Measurements from ENCODE around the gene FBXO42.

The FBXO42 gene

DNA sequence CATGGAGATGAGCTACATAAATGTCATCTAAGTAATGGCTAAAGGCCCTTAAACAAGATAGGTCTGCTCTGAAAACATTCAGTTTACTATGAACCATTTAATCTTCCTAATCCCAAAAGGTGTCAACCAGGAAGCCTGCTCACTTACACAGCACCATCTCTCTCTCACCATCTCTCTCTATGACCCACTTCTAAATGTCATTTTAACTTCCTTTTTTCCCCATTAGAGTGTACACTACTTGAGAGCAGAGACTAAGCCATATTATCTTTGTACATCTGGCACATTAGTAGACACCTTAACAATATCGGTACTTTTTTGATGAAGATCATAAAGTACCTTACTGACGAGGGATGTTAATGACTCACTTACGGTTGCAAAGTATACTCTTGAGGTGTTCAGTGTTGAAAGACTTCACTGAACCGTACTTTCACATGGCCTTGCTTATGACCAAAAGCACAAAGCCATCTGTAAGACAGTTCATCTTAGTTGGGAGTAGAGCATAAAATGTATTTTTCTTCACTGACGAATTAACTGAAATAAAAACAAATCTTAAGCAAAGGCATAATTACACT is 25.4 kb downstream of the FBXO42 start:
- DNase-seq (ENCODE audit: low read depth in 2 of 2), result no peak

DNA sequence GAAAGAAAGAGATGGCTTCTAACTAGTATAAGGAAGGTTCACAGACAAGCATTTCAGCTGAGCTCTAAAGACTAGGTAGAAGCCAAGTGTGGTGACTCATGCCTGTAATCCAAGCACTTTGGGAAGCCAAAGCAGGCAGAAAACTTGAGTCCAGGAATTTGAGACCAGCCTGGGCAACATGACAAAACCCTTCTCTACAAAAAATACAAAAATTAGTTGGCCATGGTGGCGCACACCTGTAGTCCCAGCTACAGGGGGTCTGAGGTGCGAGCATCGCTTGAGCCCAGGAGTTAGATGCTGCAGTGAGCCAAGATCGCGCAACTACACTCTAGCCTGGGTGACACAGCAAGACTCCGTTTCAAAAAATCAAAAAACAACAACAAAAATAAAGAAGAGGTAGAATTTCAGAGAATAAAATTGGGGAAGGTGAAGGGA is 27.8 kb downstream of the FBXO42 start:
- no peak for DNase-seq (ENCODE audit: low read depth in 2 of 2)

DNA sequence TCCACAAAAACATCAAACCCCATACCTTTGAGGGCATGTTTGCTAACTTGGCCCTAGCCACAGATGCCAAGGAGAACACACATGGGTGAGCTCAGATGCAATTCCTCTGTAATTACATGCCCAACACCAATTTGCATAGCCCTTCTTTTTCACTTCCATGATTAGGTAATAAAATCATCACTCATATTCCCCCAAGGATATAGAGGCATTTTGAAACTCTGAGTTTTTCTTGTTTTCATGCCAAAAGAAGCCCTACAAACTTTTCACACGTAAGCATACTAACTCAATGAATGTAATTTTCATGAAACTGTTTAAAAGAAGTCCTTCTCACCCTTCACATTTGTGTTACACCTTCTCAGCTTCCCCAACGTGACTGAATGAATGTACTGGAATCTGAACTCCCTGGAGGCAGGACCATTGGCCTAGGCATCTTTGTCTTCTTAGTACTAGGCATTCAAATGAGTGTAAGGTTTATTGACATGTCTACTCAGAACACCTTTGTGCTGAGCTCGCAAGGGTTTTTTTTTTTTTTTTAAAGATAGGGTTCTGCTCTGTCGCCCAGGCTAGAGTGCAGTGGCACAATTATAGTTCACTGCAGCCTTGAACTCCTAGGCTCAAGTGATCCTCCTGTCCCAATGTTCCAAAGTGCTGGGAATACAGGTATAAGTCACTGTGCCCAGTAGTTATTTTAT is 31.0 kb downstream of the FBXO42 start:
- no peak for DNase-seq (ENCODE audit: low read depth in 2 of 2)

DNA sequence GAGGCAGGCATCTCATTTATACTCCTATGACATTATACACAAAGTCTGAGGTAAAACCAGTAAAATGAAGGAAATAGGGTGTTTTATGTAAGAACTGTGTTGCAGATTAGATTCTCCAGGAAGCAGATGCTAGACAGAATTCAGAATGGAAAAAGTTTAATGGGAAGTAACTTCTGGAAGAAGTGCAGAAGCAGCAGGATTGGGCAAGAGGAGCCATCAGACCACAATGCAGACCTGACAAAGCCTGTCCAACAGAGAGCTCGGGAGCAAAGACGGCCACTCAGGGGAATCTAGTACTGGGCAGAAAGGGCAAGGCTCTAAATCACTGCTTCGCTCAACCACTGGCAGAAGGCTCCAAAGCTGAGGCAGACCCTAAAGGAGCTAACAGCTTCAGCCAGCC is 33.7 kb downstream of the FBXO42 start:
- no peak for DNase-seq (ENCODE audit: low read depth in 2 of 2)

DNA sequence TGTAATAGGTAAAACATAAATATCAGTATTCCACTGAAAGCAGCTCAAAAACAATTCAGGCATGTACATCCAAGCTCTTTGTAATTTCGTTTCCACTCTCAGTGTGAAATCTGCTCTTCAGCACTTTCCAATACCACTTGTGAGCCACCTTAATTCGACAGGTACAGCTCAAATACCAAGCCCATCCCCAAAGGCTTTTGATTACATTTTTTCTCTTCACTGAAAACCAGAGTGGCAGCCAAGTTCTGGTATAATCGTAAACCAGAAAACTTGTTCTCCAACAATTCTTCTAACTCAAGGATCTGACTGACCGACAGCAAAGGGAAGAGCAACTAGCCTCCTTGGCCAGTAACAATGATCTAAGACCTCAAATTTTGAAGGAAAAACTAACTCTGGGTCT is 36.8 kb downstream of the FBXO42 start:
- no peak for DNase-seq (ENCODE audit: low read depth in 2 of 2)

DNA sequence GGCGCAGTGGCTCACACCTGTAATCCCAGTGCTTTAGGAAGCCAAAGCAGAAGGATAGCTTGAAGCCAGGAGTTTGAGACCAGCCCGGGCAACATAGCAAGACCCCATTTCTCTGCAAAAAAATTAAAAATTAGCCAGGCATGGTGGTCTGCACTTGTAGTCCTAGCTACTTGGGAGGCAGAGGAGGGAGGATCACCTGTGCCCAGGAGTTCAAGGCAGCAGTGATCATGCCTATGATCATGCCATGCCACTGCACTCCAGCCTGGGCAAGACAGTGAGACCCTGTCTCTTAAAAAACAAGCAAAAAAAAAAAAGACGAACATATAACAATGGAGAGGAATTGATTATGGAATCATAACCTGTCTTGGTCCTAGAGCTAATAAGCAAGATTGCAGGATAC is 45.1 kb downstream of the FBXO42 start:
- DNase-seq (ENCODE audit: low read depth in 2 of 2), result no peak

DNA sequence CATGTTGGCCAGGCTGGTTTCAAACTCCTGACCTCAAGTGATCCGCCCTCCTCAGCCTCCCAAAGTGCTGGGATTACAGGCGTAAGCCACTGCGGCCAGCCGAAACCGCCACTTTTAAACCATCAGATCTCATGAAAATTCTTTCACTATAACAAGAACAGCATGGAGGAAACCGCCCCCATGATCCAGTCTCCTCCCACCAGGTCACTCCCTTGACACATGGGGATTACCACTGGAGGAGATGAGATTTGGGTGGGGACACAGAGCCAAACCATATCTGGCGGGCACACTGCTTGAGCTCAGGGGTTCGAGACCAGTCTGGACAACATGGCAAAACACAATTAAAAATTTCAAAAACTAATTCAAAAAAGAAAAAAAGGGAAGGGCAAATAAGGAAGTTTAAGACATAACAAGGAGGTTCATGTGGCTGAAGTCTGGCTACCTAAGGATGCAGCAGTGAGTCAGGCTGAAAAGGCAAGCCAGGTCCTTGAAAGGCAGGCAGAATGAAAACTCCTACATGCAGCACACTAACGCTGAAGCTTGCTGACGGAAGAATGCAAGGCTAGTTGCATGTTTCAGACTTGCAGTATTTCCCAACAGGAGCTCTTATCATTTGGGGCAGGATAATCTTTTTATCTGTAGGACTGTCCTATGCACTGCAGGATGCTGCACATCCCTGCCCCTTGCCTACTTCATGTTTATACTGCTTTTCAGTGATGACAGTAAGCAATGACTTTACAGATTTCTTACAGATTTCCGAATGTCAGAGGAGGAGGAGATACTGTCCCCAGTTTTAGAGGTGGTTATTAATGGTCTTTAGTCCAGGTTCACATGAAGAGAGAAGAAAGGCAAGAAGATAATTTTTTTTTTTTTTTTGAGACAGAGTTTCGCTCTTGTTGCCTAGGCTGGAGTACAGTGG is 49.3 kb downstream of the FBXO42 start:
- DNase-seq (ENCODE audit: low read depth in 2 of 2), result no peak

DNA sequence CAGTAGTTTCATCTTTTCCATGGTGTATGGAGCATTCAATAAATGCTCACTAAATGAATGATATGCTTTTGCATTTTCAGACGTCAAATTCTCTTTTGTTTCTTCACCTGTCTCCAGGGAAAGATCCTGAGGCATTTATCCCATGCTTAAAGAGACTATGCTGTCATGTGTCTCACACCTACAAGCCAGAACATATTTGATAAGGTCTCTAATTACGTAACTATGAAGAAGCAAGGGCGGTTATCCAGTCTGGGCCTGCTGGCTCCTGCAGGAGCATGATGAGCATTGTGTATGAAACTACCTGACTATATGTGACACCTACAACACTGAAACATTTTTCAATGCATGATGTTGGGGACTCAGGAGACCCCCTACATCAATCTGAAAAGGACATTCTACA is 51.8 kb downstream of the FBXO42 start:
- no peak for DNase-seq (ENCODE audit: low read depth in 2 of 2)

DNA sequence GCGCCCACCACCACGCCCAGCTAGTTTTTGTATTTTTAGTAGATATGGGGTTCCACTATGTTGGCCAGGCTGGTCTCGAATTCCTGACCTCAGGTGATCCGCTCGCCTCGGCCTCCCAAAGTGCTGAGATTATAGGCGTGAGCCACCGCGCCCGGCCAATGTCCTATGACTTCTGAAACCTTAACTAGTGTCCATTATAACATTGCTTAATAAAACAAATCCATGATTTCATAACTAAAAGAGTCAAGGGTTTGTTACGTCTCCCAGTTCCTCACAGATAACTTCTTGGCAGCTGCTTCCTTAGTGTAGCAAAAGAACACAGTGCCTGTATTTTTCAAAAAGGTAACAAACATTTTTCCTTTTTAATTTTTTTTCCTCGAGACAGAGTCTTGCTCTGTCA is 53.6 kb downstream of the FBXO42 start:
- DNase-seq (ENCODE audit: low read depth in 2 of 2), result no peak

DNA sequence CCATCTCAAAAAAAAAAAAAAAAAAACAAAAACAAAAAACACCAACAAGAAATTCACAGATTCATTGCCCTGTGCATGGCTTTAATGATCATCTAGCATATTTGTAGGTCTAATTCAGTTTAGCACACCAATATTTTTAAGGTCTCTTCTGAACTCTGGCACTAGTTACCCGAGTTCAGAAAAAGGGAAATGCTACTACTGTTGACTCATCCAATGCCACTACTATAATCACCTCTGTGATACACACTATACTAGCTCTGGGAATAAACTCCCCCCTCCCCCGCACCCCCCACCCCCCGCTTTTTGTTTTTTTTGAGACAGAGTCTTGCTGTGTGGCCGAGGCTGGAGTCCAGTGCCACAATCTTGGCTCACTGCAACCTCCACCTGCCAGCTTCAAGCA is 55.6 kb downstream of the FBXO42 start:
- DNase-seq (ENCODE audit: low read depth in 2 of 2), result no peak

DNA sequence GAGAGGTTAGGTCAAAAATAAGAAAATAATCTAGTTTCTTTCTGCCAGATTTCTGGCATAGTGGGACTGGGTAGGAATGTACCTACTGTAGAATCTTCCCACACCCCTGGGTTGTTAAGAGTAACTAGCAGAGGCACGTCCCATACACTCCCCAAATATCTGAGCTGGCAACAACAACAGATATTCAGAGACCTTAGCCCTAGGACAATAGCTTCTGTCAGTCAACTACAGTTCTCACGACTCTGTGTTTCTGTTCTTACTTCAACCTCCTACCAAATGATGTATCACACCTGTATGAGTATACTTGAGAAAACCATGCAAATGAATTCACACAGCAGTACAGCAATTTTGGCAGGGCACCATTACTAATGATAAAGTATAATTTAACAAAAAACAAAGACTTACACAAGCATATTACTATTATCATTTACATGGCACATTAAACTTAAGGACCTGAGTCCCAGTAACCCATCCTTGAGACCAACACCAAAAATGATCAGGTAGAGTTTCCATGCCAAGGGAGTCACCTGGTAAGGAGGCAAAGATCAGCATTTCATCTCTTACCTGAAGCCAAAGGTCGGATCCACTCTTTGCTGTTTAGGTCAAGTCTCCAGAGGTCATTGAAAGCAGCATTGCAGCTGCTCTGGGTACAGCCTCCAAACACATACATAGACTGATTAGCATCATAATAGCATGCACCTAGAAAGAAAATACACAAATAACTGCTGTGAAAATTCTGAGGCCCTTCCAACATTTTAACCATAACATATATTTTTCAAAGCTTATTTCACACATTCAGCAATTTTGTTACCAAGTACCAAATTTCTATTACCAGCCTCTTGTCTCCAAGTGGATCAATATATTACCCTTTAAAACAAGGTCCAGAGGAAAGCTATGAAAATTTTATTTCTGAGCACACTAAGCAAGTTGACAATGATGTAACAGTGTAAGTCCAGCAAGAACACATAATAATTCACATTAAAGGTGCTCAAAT is 57.8 kb downstream of the FBXO42 start:
- no peak for DNase-seq (ENCODE audit: low read depth in 2 of 2)

DNA sequence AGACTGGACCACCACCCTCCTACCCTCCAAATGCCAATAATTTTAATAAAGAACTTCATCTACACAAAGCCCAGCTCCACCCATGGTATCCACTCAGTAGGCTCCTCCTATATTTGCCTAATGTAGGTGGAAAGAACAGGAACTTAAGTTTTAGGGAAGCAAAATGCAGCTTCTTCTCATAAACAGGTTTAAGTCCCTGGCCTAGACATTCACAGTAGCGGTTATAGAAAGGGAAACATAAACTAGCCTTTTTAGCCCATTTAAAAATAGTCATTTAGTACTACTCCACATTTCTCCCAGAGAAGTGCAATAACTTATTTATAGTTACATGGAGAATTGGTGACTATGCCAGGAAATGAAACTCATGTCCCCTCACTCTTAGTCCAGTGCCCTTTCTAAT is 58.7 kb downstream of the FBXO42 start:
- no peak for DNase-seq (ENCODE audit: low read depth in 2 of 2)

DNA sequence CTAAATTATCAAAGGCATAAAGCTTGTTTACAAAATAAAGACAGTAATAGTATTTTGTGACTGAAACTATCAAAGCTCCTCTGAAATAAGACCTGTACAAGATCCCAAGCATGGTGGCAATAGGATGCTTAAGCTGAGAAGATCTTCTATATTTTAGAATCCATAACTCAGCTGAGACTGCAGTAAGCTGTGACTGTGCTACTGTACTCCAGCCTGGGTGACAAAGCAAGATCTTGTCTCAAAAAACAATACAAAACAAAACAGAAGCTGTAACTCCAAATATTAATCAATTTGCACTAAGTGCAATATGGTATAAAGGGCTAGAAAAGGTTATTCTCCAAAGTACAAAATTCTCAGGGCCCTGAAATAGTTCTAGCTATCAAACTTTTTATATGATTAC is 59.5 kb downstream of the FBXO42 start:
- DNase-seq (ENCODE audit: low read depth in 2 of 2), result no peak

DNA sequence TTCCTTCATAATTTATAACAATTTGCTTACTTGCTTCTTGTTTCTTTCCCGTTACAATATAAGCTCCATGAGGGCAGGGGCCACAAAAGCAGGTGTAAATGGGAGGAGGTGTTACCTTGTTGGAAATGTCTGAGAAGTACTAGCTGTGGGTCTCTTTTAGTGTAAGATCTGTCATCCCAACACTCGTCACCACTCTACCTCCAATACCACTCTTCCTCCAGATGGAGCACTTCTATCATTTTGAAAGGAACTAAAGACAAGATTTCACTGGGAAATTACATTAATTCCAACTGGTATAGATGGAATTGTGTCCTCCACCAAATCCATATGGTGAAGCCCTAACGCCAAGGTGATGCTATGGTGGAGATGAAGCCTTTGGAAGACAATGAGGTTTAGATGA is 62.3 kb downstream of the FBXO42 start:
- no peak for DNase-seq (ENCODE audit: low read depth in 2 of 2)

DNA sequence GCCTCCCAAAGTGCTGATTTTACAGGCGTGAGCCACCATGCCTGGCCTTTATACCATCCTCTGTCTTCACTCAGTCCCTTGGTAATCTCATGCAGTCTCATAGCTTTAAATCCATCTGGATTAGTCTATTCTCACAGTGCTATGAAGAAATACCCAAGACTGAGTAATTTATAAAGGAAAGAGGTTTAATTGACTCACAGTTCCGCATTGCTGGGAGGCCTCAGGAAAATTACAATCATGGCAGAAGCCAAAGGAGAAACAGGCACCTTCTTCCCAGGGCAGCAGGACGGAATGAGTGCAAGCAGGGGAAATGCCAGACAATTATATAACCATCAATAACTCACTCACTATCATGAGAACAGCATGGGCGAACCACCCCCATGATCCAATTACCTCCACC is 66.2 kb downstream of the FBXO42 start:
- DNase-seq (ENCODE audit: low read depth in 2 of 2), result no peak

DNA sequence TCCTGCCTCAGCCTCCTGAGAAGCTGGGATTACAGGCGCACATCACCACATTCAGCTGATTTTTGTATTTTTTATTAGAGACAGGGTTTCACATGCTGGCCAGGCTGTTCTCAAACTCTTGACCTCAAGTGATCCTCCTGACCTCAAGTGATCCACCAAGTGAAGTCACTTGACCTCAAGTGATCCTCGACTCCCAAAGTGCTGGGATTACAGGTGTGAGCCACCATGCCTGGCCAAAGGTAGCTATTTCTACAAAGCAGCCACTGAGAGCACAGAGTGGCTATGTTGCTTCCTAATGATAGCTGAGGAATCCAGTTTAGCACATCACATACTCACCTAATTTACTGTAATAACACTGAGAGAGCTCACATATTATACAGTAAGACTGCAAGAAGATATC is 70.5 kb downstream of the FBXO42 start:
- DNase-seq (ENCODE audit: low read depth in 2 of 2), result no peak

DNA sequence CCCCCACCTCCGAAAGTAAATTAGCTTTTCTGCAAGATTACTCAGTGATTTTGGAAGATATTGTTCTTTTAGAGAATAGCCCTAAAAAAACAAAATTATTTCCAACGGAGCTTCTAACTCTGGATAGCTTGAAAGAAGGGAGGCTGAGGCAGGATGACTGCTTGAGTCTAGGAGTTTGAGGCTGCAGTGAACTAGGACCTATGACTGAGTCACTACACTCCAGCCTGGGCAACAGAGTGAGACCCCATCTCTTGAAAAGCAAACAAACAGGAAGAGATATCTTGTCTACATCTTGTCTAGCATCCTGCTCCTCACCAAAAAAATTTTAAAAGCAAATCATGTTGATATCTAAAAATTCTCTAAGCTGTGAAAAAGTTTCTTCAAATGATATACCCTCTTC is 73.1 kb downstream of the FBXO42 start:
- DNase-seq (ENCODE audit: low read depth in 2 of 2), result no peak

DNA sequence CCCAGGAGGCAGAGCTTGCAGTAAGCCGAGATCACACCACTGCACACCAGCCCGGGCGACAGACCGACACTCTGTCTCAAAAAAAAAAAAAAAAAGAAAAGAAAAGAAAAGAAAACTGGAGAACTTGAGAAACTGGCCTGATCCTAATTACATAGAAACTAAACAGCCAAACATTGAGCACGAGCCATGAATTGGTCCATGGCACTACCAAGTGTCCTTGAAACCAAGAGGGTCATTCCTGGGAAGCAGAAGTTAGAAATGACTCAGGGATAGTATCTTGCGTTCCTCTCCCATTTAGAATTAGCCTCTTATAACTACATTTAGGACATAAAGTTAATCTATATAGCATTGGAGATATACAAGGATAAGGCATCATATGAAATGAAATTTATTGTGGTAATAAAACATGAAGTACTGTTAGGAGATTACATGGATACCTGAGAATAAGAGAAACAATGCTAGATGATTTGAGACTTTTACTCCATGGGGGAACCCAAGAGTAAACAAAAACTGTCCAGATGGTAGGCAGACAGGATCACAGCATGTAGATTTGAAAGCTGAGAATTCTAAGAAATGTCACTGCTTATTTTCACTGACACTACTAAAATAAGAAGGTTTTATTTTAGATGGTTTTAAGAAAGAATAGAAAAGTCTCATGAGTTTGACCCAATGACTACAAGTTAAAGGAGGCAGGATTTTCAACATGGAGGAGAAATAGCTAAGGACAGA is 75.8 kb downstream of the FBXO42 start:
- no peak for DNase-seq (ENCODE audit: low read depth in 2 of 2)

DNA sequence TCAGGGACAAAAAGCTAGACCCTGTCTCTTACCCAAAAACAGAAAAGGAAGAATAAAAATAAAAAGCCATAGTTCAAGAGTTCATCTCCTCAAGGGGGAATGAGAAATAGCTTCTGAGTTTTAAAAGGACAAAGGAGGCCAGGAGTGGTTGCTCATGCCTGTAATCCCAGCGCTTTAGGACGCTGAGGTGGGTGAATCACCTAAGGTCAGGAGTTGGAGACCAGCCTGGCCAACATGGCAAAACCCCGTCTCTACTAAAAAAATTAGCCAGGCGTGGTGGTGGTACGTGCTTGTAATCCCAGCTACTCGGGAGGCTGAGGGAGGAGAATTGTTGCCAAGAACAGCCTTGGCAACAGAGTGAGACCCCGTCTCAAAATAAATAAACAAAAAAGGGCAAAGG is 76.7 kb downstream of the FBXO42 start:
- no peak for DNase-seq (ENCODE audit: low read depth in 2 of 2)

DNA sequence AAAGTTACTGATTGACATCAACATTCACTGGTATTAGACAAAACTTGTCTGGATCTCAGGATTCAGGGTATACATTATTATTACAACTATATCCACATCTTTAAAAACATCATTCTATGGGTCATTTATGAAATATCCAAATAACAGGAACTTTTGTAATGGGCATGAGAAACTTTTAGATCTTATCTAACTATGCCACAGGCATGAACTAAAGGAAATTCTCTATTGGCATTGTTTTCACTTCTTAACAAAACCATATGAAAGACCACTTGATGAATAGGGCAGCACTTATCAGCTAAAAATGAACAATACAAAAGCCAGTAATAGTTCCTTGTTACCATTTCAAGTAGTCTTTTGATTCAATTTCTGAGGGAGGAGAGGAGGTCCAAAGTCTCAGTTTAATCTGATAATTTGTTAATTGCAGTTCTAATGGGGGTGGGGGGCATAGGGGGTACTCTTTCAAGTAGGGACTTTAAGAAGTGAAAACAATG is 84.5 kb downstream of the FBXO42 start:
- no peak for DNase-seq (ENCODE audit: low read depth in 2 of 2)
